ENCODE data around the gene PRSS12.
A peak's percentile ranks its signal among the peaks of the same experiment; 100 is the strongest.
"Not testable (repeated sequence)": the region's sequence is repeated elsewhere in the genome, so short reads cannot be mapped to it uniquely, and the experiment has no call there.

Gene PRSS12

DNA sequence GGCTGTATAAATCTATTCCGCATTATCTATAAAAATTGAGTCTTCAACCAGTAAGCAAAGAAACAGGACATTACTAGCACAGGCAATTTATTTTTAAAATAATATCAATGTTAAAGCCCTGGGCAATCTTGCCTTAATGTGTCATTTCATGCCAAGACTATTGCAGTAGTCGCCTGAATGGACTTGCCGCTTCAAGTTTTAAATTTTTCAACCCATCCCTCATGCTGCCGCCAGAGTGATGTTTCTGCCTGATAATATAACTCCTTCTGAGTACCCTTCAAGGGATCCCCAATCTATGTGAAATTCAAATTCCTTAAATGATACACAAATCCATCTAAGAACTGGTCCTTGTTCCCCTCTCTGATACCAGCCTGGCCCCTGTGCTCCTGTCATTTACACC is 66.9 kb downstream of the PRSS12 start:
- no peak for DNase-seq
- intact Hi-C loops (cut with DNase I): no loop called here

DNA sequence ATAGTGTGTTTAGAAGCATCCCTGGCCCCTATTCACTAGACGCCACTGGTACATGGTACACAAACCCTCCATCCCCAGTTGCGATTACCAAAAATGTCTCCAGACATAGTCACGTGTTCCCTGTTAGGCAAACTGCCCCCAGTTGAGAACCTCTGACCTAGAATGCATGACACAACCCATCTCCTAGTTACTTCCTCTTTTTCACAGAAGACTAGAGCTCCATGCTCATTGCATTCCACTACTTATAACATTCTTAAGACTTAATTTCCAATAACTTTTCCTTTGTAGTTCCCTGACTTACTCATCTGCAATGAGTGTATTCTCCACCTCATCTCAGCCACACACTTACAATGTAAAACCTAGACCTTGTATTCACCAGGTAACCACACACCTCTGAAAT is 68.6 kb downstream of the PRSS12 start:
- DNase-seq: no peak
- intact Hi-C loops (cut with DNase I): no loop called here

- intact Hi-C loops (cut with DNase I): no loop called here
- no peak for DNase-seq
These were observed 70.1 kb downstream of the PRSS12 start for GRCh38 chr4:118282692-118283091.

GRCh38 chr4:118281611-118282442 is 71.0 kb downstream of the PRSS12 start:
- no peak for DNase-seq
- intact Hi-C loops (cut with DNase I): no loop called here

- DNase-seq: peak in 34 of 42 donors; percentile 17 to 80 (median 51)
- intact Hi-C loops (cut with DNase I): no loop called here
These were observed 72.1 kb downstream of the PRSS12 start for GRCh38 chr4:118280501-118281218.

- no peak for DNase-seq
- intact Hi-C loops (cut with DNase I): no loop called here
These were observed 72.8 kb downstream of the PRSS12 start for GRCh38 chr4:118279920-118280432.

- no peak for DNase-seq
- intact Hi-C loops (cut with DNase I): no loop called here
These were observed 73.5 kb downstream of the PRSS12 start for GRCh38 chr4:118279328-118279727.

GRCh38 chr4:118278473-118279274 is 74.1 kb downstream of the PRSS12 start:
- intact Hi-C loops (cut with DNase I): no loop called here

DNA sequence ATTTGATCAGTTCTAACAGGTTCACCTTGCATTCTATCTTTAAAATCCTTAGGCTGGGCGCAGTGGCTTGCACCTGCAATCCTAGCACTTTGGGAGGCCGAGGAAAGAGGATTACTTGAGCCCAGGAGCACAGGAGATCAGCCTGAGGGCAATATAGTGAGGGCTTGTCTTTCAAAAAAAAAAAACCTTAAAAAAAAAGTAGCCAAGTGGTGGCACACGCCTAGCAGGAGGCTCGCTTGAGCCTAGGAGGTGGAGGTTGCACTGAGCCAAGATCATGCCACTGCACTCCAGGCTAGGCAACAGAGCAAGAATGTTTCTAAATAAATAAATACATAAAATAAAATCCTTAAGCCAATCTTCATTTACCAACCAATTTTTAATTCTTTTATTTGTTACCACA is 75.6 kb downstream of the PRSS12 start:
- intact Hi-C loops (cut with DNase I): no loop called here
- DNase-seq: no peak

More at GRCh38 chr4:118278473-118279274, 74.1 kb downstream of the PRSS12 start:
- peak; percentile 83 to 98 (median 94) for DNase-seq

GRCh38 chr4:118276580-118276979 is 76.2 kb downstream of the PRSS12 start:
- no peak for DNase-seq
- intact Hi-C loops (cut with DNase I): no loop called here

GRCh38 chr4:118273642-118274041 is 79.2 kb downstream of the PRSS12 start:
- DNase-seq: no peak
- intact Hi-C loops (cut with DNase I): no loop called here

DNA sequence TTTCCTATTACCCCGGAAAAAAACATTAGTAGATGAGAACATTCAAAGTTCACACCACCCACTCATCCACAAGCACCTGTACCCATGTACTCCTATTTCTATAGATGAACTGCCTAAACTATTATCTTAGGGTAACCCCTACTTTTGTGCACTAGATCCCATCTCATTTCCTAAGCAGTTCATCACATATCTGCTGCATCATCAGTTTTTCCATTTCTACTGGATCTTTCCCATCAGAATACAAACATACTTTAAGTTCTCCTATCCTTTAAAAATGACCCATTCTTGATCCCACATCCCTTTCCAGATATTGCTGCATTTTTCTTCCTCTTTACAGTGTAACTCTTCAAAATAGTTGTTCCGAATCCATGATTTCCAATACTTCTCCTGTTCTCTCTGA is 81.0 kb downstream of the PRSS12 start:
- intact Hi-C loops (cut with DNase I): no loop called here
- DNase-seq: no peak

GRCh38 chr4:118270492-118270891 is 82.3 kb downstream of the PRSS12 start:
- intact Hi-C loops (cut with DNase I): no loop called here
- peak in 1 of 42 donors; percentile 32 for DNase-seq

DNA sequence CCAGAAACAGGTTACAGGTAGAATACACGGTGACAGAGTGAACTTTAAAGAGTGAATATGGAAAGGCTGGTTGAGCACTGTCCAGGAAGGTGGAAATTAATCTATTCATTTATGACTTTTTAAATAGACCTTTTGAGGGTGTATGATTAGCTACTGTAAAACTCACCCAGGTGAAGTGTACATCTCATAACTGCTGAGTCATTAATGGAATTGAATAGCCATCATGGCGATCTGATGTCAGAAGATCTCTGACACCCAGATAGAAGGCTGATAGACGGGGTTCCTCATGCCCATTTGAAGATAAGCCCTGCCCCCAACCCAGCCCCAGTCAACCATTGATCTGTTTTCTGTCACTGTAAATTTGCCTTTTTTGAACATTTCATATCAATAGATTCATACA is 84.0 kb downstream of the PRSS12 start:
- intact Hi-C loops (cut with DNase I): no loop called here
- no peak for DNase-seq

GRCh38 chr4:118266145-118266496 is 86.7 kb downstream of the PRSS12 start:
- DNase-seq; intact Hi-C loops (cut with DNase I): not testable (repeated sequence)

DNA sequence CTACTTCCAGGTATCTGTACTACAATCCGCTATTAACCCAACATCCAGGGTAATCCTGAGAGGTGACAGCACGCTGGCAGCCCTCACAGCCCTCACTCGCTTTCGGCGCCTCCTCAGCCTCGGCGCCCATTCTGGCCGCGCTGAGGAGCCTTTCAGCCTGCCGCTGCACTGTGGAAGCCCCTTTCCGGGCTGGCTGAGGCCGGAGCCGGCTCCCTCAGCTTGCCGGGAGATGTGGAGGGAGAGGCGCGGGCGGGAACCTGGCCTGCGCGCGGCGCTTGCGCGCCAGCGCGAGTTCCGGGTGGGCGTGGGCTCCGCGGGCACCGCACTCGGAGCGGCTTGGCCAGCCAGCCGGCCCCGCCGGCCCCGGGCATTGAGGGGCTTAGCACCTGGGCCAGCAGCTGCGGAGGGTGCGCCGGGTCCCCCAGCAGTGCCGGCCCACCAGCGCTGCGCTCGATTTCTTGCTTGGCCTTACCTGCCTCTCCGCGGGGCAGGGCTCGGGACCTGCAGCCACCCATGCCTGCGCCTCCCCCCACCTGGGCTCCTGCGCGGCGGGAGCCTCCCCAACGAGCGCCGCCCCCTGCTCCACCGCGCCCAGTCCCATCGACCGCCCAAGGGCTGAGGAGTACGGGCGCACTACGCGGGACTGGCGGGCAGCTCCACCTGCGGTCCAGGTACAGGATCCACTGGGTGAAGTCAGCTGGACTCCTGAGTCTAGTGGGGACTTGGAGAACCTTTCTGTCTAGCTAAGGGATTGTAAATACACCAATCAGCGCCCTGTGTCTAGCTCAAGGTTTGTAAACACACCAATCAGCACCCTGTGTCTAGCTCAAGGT is 87.3 kb downstream of the PRSS12 start:
- DNase-seq: peak in 27 of 42 donors; percentile 17 to 63 (median 36)
- intact Hi-C loops (cut with DNase I): no loop called here

GRCh38 chr4:118264096-118264495 is 88.7 kb downstream of the PRSS12 start:
- intact Hi-C loops (cut with DNase I): no loop called here
- DNase-seq: no peak

DNA sequence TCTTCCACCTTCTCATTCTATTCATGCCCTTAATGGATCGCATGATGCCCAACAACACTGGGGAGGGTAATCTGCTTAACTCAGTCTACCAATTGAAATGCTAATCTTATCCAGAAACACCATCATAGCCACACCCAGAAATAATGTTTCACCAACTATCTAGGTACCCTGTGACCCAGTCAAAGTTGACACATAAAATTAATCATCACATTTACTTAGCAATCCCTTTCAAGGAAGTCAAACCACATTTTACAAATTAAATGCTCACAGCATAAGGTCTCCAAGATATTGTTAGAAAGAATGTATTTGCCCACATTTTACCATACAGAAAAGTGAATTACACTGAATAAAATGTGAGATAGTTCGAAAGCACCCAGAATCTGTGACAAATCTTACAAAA is 92.5 kb downstream of the PRSS12 start:
- no peak for DNase-seq
- intact Hi-C loops (cut with DNase I): no loop called here

DNA sequence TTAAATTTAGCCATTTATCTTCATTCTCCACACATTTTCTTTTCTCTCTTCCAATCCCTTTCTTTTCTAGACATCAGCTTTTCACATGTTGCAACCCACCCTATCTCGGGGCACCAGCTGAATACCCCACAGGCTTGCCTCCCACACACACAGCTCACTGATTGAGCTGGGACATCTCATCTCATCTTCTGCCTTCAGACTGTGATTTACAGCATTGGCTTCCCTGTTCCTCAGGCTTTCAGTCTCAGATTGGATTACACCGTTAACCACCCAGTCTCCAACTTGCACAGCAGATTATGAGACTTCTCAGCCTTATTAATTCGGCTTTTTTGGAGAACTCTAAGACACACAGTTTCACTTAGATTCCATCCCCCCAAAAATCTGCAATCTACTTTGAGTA is 93.7 kb downstream of the PRSS12 start:
- intact Hi-C loops (cut with DNase I): no loop called here
- no peak for DNase-seq

All from head of caudate nucleus (tissue), 42 donors.